ENCODE measurements around the gene COQ9. TPM values are rescaled to one million over a fixed set of nuclear protein-coding genes. Genes with fewer than 3 reads are reported as not detected.

Gene COQ9
- total and polyA plus RNA-seq, 2 of the 4 experiments (the other 2 are of a cell fraction): 57.9 to 58.5 TPM

- no peaks in the 10 kb centered on the region for H3K9me3 ChIP-seq (ENCODE audit: control insufficient read depth, insufficient read depth, low read length)
- DNase-seq (peak; percentile 58), ATAC-seq (ENCODE audit: low read depth) (peak; percentile 99)
- peak within 1 kb of the TSS; percentile 62 for H3K4ac ChIP-seq (ENCODE audit: low read depth, low read length)
- H2BK120ac ChIP-seq (ENCODE audit: low read depth, low read length): peak within 1 kb of the TSS; percentile 52
- H3K4me2 ChIP-seq (ENCODE audit: low read depth, low read length): peak within 1 kb of the TSS; percentile 92
- H2BK15ac ChIP-seq (ENCODE audit: low read depth, low read length): no peak within 1 kb of the TSS
- H3K36me3 ChIP-seq (ENCODE audit: control insufficient read depth, insufficient read depth, low read length): no peaks in the 10 kb centered on the region
- peak within 1 kb of the TSS; percentile 89 for H3K14ac ChIP-seq (replicated peaks; ENCODE audit: low read depth, low read length)
- peak within 1 kb of the TSS; percentile 100 for H4K5ac ChIP-seq (ENCODE audit: low read depth, low read length)
- peak within 1 kb of the TSS; percentile 15; the same call in 1 of the 2 replicates for H2AK5ac ChIP-seq (ENCODE audit: low read depth, low read length)
- in situ Hi-C loops (cut with MboI; ENCODE audit: low sequenced_read_pairs) (no loop called here), intact Hi-C loops (cut with micrococcal nuclease) (no loop called here), dilution Hi-C loops (cut with HindIII; ENCODE audit: low sequenced_read_pairs, unreplicated experiment) (no loop called here)
- H3K9ac ChIP-seq (ENCODE audit: low read depth, low read length): peak within 1 kb of the TSS; percentile 65
- peak within 1 kb of the TSS; percentile 96 for H2AFZ ChIP-seq (replicated peaks; ENCODE audit: low read length, poor library complexity)
- H4K8ac ChIP-seq (ENCODE audit: low read depth in 2 of 2, low read length in 2 of 2): peak within 1 kb of the TSS; percentile 83 to 96; a peak in 3 of 4 replicates
- H3K23ac ChIP-seq (ENCODE audit: low read depth, low read length): peak within 1 kb of the TSS; percentile 68; the same call in 1 of the 2 replicates
- peak within 1 kb of the TSS; percentile 78 for H3K18ac ChIP-seq (ENCODE audit: low read depth, low read length)
- H2BK20ac ChIP-seq (ENCODE audit: low read depth, low read length): no peak within 1 kb of the TSS; the same call in 1 of the 2 replicates
- peak within 1 kb of the TSS; percentile 97 for H2AK9ac ChIP-seq (replicated peaks; ENCODE audit: low read depth, low read length, poor library complexity)
- ChIA-PET CTCF (interaction anchor here (0.6 to 1.4 kb wide), 4 partner anchors 14 to 65 kb away, joined by 3 to 4 read pairs (median 3); partner anchors contain the start of gene POLR2C), POLR2A (ENCODE audit: unreplicated experiment) (no interaction called here)
- no peak within 1 kb of the TSS; the same call in 1 of the 2 replicates for H3K27ac ChIP-seq (ENCODE audit: insufficient read depth, low read length)
- no peak within 1 kb of the TSS for H2BK5ac ChIP-seq (ENCODE audit: low read depth, low read length, poor library complexity, severe bottlenecking)
- WGBS, 2 experiments (ENCODE audit: extremely low coverage in 2 of 2, insufficient read length in 1 of 2): 3% methylated on average over 28 of the region's 73 CpGs; no CpG with 5 or more reads in 1 of the 2 experiments
- H3K27me3 ChIP-seq (ENCODE audit: control insufficient read depth, insufficient read depth, low read length): peaks cover 5% of the 10 kb centered on the region
- H3K4me3 ChIP-seq (ENCODE audit: insufficient read depth, low read depth, low read length): peak within 1 kb of the TSS; percentile 88
- TF ChIP-seq NFE2L2 (IDR thresholded peaks at IDR 0.05; ENCODE audit: low read depth, low read length): no peak
- TF ChIP-seq MAFK (IDR thresholded peaks at IDR 0.05; ENCODE audit: low read depth, low read length): no peak
- peak; percentile 92; the same call in 1 of the 2 replicates for TF ChIP-seq MAZ (IDR thresholded peaks at IDR 0.05; ENCODE audit: borderline replicate concordance, low read depth, low read length)
- peaks cover 0 to 4% of the 10 kb centered on the region in 2 experiments; a peak in 1 of 4 replicates for H3K79me1 ChIP-seq (ENCODE audit: low read depth in 1 of 2, low read length in 2 of 2)
- H4K20me1 ChIP-seq (ENCODE audit: insufficient read depth, low read length): no peaks in the 10 kb centered on the region; the same call in 1 of the 2 replicates
- no TSS peak for BruUV-seq (replicated peaks)
- H3K4me1 ChIP-seq (ENCODE audit: control insufficient read depth, insufficient read depth, low read length): peaks cover 4% of the 10 kb centered on the region; the same call in 1 of the 2 replicates
- H4K91ac ChIP-seq (ENCODE audit: insufficient read depth, low read depth, low read length): peak within 1 kb of the TSS; percentile 79
- H3K56ac ChIP-seq (ENCODE audit: extremely low read depth, insufficient read depth, low read length): peak within 1 kb of the TSS; percentile 18; the same call in 1 of the 2 replicates
- H3K9me1 ChIP-seq (ENCODE audit: insufficient read depth, low read length): peaks cover 4% of the 10 kb centered on the region
Measured at GRCh38 chr16:57485916-57486857, 38.9 kb downstream of the COQ9 start, which contains the start of gene DOK4. TSS of gene DOK4 (minus strand) at chr16:57486493. CDS start at chr16:57479507, 6,986 bp downstream.
